ENCODE data around the gene NUDCD3. TPM values are rescaled to one million over a fixed set of nuclear protein-coding genes. Genes with fewer than 3 reads are reported as not detected.

Gene NUDCD3
- total and polyA plus RNA-seq, 2 of the 8 experiments (the other 6 are each of a cell fraction or from before 2014, with no cell fraction given), result 35.2 to 93.7 TPM

- no peak for TF ChIP-seq RAD21 (IDR thresholded peaks at IDR 0.05 in 1 of 2, conservative IDR thresholded peaks at IDR 0.05 in 1 of 2; ENCODE audit: low read depth in 2 of 2, low read length in 2 of 2)
- no peak for TF ChIP-seq MAFK (IDR thresholded peaks at IDR 0.05; ENCODE audit: low read depth, low read length)
- no peak for TF ChIP-seq EP300 (IDR thresholded peaks at IDR 0.05; ENCODE audit: borderline replicate concordance in 1 of 2, low read depth in 2 of 2, low read length in 2 of 2)
- no peak for TF ChIP-seq EGR1 (IDR thresholded peaks at IDR 0.05; ENCODE audit: borderline replicate concordance, low read depth, low read length)
- TF ChIP-seq SIN3A (conservative IDR thresholded peaks at IDR 0.05 in 1 of 2, IDR thresholded peaks at IDR 0.05 in 1 of 2; ENCODE audit: low read depth in 1 of 2, low read length in 2 of 2), result no peak
- TF ChIP-seq GTF2F1 (IDR thresholded peaks at IDR 0.05; ENCODE audit: borderline replicate concordance, low read depth, low read length), result no peak
These were observed 86.7 kb downstream of the NUDCD3 start (continued) for GRCh38 chr7:44403775-44404174.

Measured in H1 (cell line).